Measurements from ENCODE around the gene B4GALNT3.

B4GALNT3 gene

GRCh38 chr12:578748-579419 lies 119.1 kb downstream of the B4GALNT3 start:
- DNase-seq: no peak

- DNase-seq: no peak
These were observed 119.8 kb downstream of the B4GALNT3 start for GRCh38 chr12:579420-580110.

GRCh38 chr12:580813-581212 lies 121.1 kb downstream of the B4GALNT3 start:
- DNase-seq: no peak

GRCh38 chr12:581321-581720 lies 121.6 kb downstream of the B4GALNT3 start:
- DNase-seq: no peak

GRCh38 chr12:581746-582145 lies 122.0 kb downstream of the B4GALNT3 start:
- DNase-seq: no peak

GRCh38 chr12:583251-583869 lies 123.6 kb downstream of the B4GALNT3 start:
- no peak for DNase-seq

GRCh38 chr12:585062-586061 lies 125.6 kb downstream of the B4GALNT3 start:
- DNase-seq: no peak

GRCh38 chr12:586318-587071 lies 126.8 kb downstream of the B4GALNT3 start:
- DNase-seq: no peak

- no peak for DNase-seq
These were observed 127.6 kb downstream of the B4GALNT3 start for GRCh38 chr12:587132-588023.

- DNase-seq: no peak
These were observed 128.2 kb downstream of the B4GALNT3 start for GRCh38 chr12:588024-588322.

- DNase-seq: no peak
These were observed 128.9 kb downstream of the B4GALNT3 start for GRCh38 chr12:588646-589045.

- no peak for DNase-seq
These were observed 130.5 kb downstream of the B4GALNT3 start for GRCh38 chr12:590206-590750.

GRCh38 chr12:591167-592023 lies 131.7 kb downstream of the B4GALNT3 start:
- no peak for DNase-seq

- DNase-seq: no peak
These were observed 132.3 kb downstream of the B4GALNT3 start for GRCh38 chr12:592024-592505.

GRCh38 chr12:593396-594270 lies 133.9 kb downstream of the B4GALNT3 start:
- no peak for DNase-seq

- no peak for DNase-seq
These were observed 138.3 kb downstream of the B4GALNT3 start for GRCh38 chr12:597926-598568.

- DNase-seq: no peak
These were observed 140.0 kb downstream of the B4GALNT3 start for GRCh38 chr12:599756-600155.
